GM12801 (cell line): ENCODE measurements around the gene TENM4.

Source experiments
- TF ChIP-seq, protein P1 (sequence below): IDR thresholded peaks from one replicate; pipeline ENCODE4 v1.5.1; 2011; ENCODE audit warnings: control low read depth; ENCODE audit not compliant: insufficient read length; ENCODE audit errors: extremely low read depth

TENM4 gene

DNA sequence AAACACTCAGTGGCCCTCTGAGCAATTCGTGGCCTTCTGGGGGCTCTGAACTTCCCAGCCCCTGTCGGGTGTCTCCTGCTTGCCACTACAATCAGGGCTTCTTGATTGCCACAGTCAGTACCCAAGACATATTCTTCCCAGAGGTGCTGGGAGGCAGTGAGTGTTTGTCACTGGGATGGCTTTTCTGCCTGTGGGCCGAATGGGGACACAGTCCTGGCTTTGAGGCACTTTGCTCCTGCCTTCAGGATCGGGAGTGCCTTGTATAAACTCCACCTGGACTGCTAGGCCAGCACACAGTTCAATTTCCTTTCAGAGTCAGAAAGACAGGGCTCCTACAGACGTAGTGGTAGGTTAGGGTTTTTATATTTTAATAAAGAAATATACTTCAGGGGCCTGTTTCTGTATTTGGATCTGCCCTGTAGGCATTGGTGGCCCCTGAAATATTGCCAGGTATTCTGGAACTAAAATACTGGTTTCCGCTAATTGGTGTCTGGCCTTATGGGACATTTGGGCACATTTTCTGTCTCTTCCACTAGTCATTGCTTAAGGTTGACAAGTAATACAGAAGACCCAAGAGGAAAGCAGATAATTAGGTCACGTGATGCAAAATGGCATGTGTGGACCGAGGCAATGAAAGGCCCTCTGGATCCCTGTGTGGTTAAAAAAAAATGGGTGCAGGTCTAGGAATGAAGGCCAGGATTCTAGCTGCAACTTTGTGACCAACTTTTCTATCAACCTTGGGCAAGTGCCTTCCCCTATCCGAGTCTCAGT, 767.8 kb downstream of the TENM4 start:
- TF ChIP-seq, protein P1, sequence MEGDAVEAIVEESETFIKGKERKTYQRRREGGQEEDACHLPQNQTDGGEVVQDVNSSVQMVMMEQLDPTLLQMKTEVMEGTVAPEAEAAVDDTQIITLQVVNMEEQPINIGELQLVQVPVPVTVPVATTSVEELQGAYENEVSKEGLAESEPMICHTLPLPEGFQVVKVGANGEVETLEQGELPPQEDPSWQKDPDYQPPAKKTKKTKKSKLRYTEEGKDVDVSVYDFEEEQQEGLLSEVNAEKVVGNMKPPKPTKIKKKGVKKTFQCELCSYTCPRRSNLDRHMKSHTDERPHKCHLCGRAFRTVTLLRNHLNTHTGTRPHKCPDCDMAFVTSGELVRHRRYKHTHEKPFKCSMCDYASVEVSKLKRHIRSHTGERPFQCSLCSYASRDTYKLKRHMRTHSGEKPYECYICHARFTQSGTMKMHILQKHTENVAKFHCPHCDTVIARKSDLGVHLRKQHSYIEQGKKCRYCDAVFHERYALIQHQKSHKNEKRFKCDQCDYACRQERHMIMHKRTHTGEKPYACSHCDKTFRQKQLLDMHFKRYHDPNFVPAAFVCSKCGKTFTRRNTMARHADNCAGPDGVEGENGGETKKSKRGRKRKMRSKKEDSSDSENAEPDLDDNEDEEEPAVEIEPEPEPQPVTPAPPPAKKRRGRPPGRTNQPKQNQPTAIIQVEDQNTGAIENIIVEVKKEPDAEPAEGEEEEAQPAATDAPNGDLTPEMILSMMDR = no peak

DNA sequence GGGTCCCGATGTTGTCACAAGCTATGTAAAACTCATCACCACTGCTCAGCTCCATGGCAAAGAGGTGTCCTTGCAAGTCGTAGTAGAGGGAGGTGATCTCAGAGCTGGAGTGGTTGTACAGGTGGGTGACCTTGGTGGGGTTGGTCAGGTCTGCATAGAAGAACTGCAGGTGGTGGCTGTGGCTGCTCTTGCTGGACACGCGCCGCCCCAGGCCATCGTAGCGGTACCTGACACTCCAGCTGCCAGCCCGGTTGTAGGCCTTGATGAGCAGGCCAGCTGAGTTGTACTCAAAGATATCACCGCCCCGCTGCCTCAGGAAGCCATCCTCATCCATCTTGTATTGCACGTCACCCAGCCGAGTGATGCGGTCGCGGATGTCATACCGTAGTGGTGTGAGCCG, 771.6 kb downstream of the TENM4 start:
- TF ChIP-seq, protein P1 = no peak

DNA sequence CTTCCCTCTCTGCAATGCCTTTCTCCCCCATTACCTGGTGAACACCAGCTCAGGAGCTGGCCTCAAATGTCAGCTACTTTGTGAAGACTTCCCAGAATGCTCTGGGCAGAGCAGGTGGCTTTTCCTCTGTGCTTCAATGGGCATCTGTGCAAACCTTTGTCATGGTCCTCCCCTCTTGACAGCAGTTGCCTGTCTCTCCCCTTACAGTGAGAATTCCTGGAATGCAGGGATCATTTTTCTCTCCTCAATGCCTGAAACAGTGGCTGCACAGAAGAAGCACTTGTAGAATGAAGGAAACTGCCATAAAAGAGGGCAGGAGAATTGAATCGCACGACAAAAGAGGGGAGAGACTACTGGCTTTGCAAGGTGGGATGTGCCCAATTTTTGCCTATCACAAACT, 773.4 kb downstream of the TENM4 start:
- TF ChIP-seq, protein P1 = no peak

DNA sequence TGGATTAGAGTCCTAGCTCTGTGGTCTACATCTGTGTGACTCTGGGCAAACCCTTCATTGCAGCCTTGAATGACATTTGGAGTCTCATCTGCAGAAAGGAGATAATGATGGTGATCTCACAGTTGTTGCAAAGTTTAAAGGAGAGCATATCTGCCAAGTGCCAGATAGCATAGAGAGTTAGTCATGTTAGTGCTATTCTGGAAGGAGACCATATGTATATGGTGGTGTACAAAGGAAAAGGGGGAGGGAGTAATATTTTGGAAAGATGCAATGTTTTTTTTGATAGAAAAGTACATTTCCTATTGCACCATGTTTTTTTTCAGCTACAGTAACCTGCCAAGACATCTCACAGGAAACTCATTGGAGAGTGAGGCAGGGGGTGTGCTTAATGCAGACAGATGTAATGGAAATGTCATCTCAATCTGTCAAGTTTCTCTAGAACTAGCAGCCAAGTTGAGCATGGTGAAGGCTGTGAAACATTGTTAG, 774.1 kb downstream of the TENM4 start:
- TF ChIP-seq, protein P1 = no peak

DNA sequence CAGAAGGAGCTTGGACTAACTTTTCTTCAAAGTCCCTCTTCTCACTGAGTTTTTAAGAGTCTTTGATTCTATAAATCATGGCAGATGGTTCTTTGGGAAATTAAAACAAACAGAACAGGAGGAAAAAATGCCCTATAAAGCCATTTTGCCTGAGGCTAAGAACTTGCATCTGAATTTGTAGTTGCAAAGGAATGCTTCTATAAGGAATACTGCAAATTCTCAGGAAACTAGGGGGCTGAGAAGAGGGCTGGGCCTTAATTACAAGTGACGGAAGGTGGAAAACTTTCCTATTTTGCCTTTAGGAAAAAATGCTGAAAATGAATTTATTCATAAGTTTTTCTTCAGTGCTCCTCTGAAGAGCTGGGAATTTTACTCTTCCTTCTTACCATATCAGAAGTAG, 776.2 kb downstream of the TENM4 start:
- TF ChIP-seq, protein P1 = no peak

DNA sequence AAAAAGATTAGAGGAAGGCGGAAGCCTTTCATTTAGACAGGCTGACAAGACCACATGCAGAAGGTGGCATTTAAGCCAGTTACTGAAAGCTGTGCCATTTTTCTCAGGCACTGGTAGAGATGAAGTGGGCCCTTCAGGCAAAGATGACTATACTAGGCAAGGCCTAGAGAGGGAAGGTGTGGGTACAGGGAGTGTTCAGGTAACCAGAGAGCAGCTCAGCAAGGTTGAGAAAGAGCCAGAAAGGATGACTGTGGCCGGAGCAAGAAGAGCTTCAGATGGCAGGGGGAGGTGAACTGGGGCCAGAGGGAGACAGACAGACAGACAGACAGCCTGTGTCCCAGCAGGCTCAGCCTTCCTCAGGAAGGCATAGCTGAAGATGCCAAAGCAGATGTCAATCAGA, 778.0 kb downstream of the TENM4 start:
- TF ChIP-seq, protein P1 = no peak

DNA sequence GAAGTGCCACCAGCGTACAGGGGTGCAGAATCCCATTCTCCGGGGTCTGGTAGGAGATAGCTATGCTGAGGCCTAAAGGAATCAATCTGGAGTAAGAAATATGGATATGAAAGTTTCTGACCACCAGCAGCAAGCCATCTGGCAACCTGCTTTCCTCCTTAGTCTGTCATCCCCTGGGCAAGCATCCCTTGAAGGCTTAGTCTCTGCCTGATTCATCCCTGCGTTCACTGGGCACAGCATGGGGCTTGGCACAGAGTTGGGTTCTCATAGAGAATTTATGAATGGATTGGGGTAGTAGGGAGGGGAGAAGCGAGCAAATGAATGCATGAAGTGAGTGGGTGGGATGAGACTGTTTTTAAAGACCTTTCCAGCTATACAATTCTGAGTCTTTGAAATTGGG, 780.4 kb downstream of the TENM4 start:
- TF ChIP-seq, protein P1 = no peak
